Measurements from ENCODE around the gene CA9.
A peak's percentile ranks its signal among the peaks of the same experiment; 100 is the strongest.

CA9 gene

GRCh38 chr9:35686222-35687203 lies 12.8 kb downstream of the CA9 start:
- peaks cover 0 to 34% (median 6%) of the 10 kb centered on the region in 4 experiments for H3K36me3 ChIP-seq (ENCODE audit: control insufficient read depth in 4 of 4, insufficient read depth in 4 of 4, low read length in 3 of 4)
- ChIA-PET POLR2A (no interaction called here), CTCF (interaction anchor here (1.1 to 4.8 kb wide), 4 partner anchors 10 to 25 kb away, joined by 3 to 37 read pairs (median 5); no protein-coding TSS in a partner anchor)
- H3K4me3 ChIP-seq (ENCODE audit: control insufficient read depth in 1 of 7, extremely low read depth in 1 of 7, insufficient read depth in 4 of 7, low read depth in 2 of 7, low read length in 6 of 7) = no peak overlapping the region
- 95% methylated on average over 7 of the region's 11 CpGs for WGBS (ENCODE audit: insufficient coverage)
- no peak overlapping the region for H3K27ac ChIP-seq (ENCODE audit: insufficient read depth in 1 of 2, low read depth in 1 of 2, low read length in 2 of 2, poor library complexity in 1 of 2, severe bottlenecking in 2 of 2)
- H3K9me3 ChIP-seq (ENCODE audit: control extremely low read depth in 1 of 5, control insufficient read depth in 4 of 5, insufficient read depth in 2 of 5, low read depth in 1 of 5, low read length in 4 of 5) = no peaks in the 10 kb centered on the region
- H3K27me3 ChIP-seq (replicated peaks in 2 of 5; ENCODE audit: control insufficient read depth in 4 of 5, insufficient read depth in 5 of 5, low read length in 4 of 5) = no peaks in the 10 kb centered on the region
- H3K4me1 ChIP-seq (ENCODE audit: control extremely low read depth in 1 of 4, control insufficient read depth in 4 of 4, insufficient read depth in 4 of 4, low read length in 3 of 4) = peaks cover 0 to 18% (median 18%) of the 10 kb centered on the region in 4 experiments
- no peak for DNase-seq

GRCh38 chr9:35687306-35687705 lies 13.6 kb downstream of the CA9 start:
- peaks cover 0 to 19% (median 18%) of the 10 kb centered on the region in 4 experiments for H3K4me1 ChIP-seq (ENCODE audit: control extremely low read depth in 1 of 4, control insufficient read depth in 4 of 4, insufficient read depth in 4 of 4, low read length in 3 of 4)

GRCh38 chr9:35687972-35688557 lies 14.3 kb downstream of the CA9 start:
- Histone ChIP-seq H3K27me3 (replicated peaks in 2 of 5; ENCODE audit: control insufficient read depth in 4 of 5, insufficient read depth in 5 of 5, low read length in 4 of 5) (no peaks in the 10 kb centered on the region), H3K27ac (ENCODE audit: insufficient read depth in 1 of 2, low read depth in 1 of 2, low read length in 2 of 2, poor library complexity in 1 of 2, severe bottlenecking in 2 of 2) (no peak overlapping the region), H3K4me3 (ENCODE audit: control insufficient read depth in 1 of 7, extremely low read depth in 1 of 7, insufficient read depth in 4 of 7, low read depth in 2 of 7, low read length in 6 of 7) (no peak overlapping the region), H3K4me1 (ENCODE audit: control extremely low read depth in 1 of 4, control insufficient read depth in 4 of 4, insufficient read depth in 4 of 4, low read length in 3 of 4) (peaks cover 0 to 19% (median 18%) of the 10 kb centered on the region in 4 experiments), H3K9me3 (ENCODE audit: control extremely low read depth in 1 of 5, control insufficient read depth in 4 of 5, insufficient read depth in 2 of 5, low read depth in 1 of 5, low read length in 4 of 5) (no peaks in the 10 kb centered on the region), H3K36me3 (ENCODE audit: control insufficient read depth in 4 of 4, insufficient read depth in 4 of 4, low read length in 3 of 4) (peaks cover 0 to 25% (median 4%) of the 10 kb centered on the region in 4 experiments)
- DNase-seq = no peak
- ChIA-PET POLR2A (no interaction called here), CTCF (interaction anchor here (1.2 to 2.1 kb wide), 9 partner anchors 9 to 41 kb away, joined by 3 to 16 read pairs (median 3); partner anchors contain the start of genes CCDC107 and RMRP)
- 86% methylated on average over 1 of the region's 2 CpGs for WGBS (ENCODE audit: insufficient coverage)

More at GRCh38 chr9:35687306-35687705, 13.6 kb downstream of the CA9 start:
- Histone ChIP-seq H3K27ac (ENCODE audit: insufficient read depth in 1 of 2, low read depth in 1 of 2, low read length in 2 of 2, poor library complexity in 1 of 2, severe bottlenecking in 2 of 2) (no peak overlapping the region), H3K4me3 (ENCODE audit: control insufficient read depth in 1 of 7, extremely low read depth in 1 of 7, insufficient read depth in 4 of 7, low read depth in 2 of 7, low read length in 6 of 7) (no peak overlapping the region), H3K9me3 (ENCODE audit: control extremely low read depth in 1 of 5, control insufficient read depth in 4 of 5, insufficient read depth in 2 of 5, low read depth in 1 of 5, low read length in 4 of 5) (no peaks in the 10 kb centered on the region), H3K27me3 (replicated peaks in 2 of 5; ENCODE audit: control insufficient read depth in 4 of 5, insufficient read depth in 5 of 5, low read length in 4 of 5) (no peaks in the 10 kb centered on the region), H3K36me3 (ENCODE audit: control insufficient read depth in 4 of 4, insufficient read depth in 4 of 4, low read length in 3 of 4) (peaks cover 0 to 33% (median 4%) of the 10 kb centered on the region in 4 experiments)
- ChIA-PET CTCF (interaction anchor here (1.2 to 2.1 kb wide), 5 partner anchors 10 to 42 kb away, joined by 3 to 16 read pairs (median 3); partner anchors contain the start of genes CCDC107 and RMRP), POLR2A (no interaction called here)
- WGBS (ENCODE audit: insufficient coverage) = 93% methylated on average over 2 of the region's 2 CpGs
- no peak for DNase-seq

GRCh38 chr9:35688558-35689541 lies 15.1 kb downstream of the CA9 start:
- Histone ChIP-seq H3K4me1 (ENCODE audit: control extremely low read depth in 1 of 4, control insufficient read depth in 4 of 4, insufficient read depth in 4 of 4, low read length in 3 of 4) (peaks cover 0 to 19% (median 18%) of the 10 kb centered on the region in 4 experiments), H3K27ac (ENCODE audit: insufficient read depth in 1 of 2, low read depth in 1 of 2, low read length in 2 of 2, poor library complexity in 1 of 2, severe bottlenecking in 2 of 2) (no peak overlapping the region), H3K36me3 (ENCODE audit: control insufficient read depth in 4 of 4, insufficient read depth in 4 of 4, low read length in 3 of 4) (peaks cover 0 to 18% (median 3%) of the 10 kb centered on the region in 4 experiments), H3K9me3 (ENCODE audit: control extremely low read depth in 1 of 5, control insufficient read depth in 4 of 5, insufficient read depth in 2 of 5, low read depth in 1 of 5, low read length in 4 of 5) (no peaks in the 10 kb centered on the region), H3K27me3 (replicated peaks in 2 of 5; ENCODE audit: control insufficient read depth in 4 of 5, insufficient read depth in 5 of 5, low read length in 4 of 5) (no peaks in the 10 kb centered on the region), H3K4me3 (ENCODE audit: control insufficient read depth in 1 of 7, extremely low read depth in 1 of 7, insufficient read depth in 4 of 7, low read depth in 2 of 7, low read length in 6 of 7) (peak overlapping the region in 1 of 7 experiments; percentile 74)
- ChIA-PET POLR2A (no interaction called here), CTCF (interaction anchor here (1.2 to 2.1 kb wide), 8 partner anchors 8 to 40 kb away, joined by 3 to 16 read pairs (median 4); partner anchors contain the start of genes CCDC107 and RMRP)
- DNase-seq = peak in 2 of 3 donors; percentile 35 to 55
- WGBS (ENCODE audit: insufficient coverage) = 96% methylated on average over 10 of the region's 12 CpGs

GRCh38 chr9:35689542-35690293 lies 16.0 kb downstream of the CA9 start, which contains the start of gene TPM2:
Gene TPM2 (minus strand): TSS chr9:35689925. CDS start chr9:35689817, 108 bp downstream.
- POLR2A ChIA-PET = no interaction called here
- CTCF ChIA-PET = interaction anchor here (1.1 to 2.0 kb wide), 3 partner anchors 27 to 38 kb away, joined by 3 to 7 read pairs (median 4); partner anchors contain the start of genes CCDC107 and RMRP
- H3K36me3 ChIP-seq (ENCODE audit: control insufficient read depth in 4 of 4, insufficient read depth in 4 of 4, low read length in 3 of 4) = peaks cover 0 to 10% (median 3%) of the 10 kb centered on the region in 4 experiments
- H3K27ac ChIP-seq (ENCODE audit: insufficient read depth in 1 of 2, low read depth in 1 of 2, low read length in 2 of 2, poor library complexity in 1 of 2, severe bottlenecking in 2 of 2) = no peak within 1 kb of the TSS
- H3K9me3 ChIP-seq (ENCODE audit: control extremely low read depth in 1 of 5, control insufficient read depth in 4 of 5, insufficient read depth in 2 of 5, low read depth in 1 of 5, low read length in 4 of 5) = no peaks in the 10 kb centered on the region
- DNase-seq = peak in 1 of 3 donors; percentile 9
- WGBS (ENCODE audit: insufficient coverage) = 29% methylated on average over 60 of the region's 61 CpGs
- H3K27me3 ChIP-seq (replicated peaks in 2 of 5; ENCODE audit: control insufficient read depth in 4 of 5, insufficient read depth in 5 of 5, low read length in 4 of 5) = no peaks in the 10 kb centered on the region
- peak within 1 kb of the TSS; percentile 52 to 87 (median 74) for H3K4me3 ChIP-seq (ENCODE audit: control insufficient read depth in 1 of 7, extremely low read depth in 1 of 7, insufficient read depth in 4 of 7, low read depth in 2 of 7, low read length in 6 of 7)
- peaks cover 0 to 19% (median 18%) of the 10 kb centered on the region in 4 experiments for H3K4me1 ChIP-seq (ENCODE audit: control extremely low read depth in 1 of 4, control insufficient read depth in 4 of 4, insufficient read depth in 4 of 4, low read length in 3 of 4)
